ENCODE data around the gene WBP4.

GRCh38 chr13:41132512-41133152 is 71.3 kb downstream of the WBP4 start, which contains the start of gene KBTBD6:
- peak in 1 of 4 donors; percentile 4 for TF ChIP-seq CTCF (IDR thresholded peaks at IDR 0.05)
- peak; percentile 41 for TF ChIP-seq POLR2A (IDR thresholded peaks at IDR 0.05)

Measured in right lobe of liver (tissue), 4 donors.